OCI-LY1 (cell line): Measurements from ENCODE around the gene ZFP14.
"Not testable (repeated sequence)": the region's sequence is repeated elsewhere in the genome, so short reads cannot be mapped to it uniquely, and the experiment has no call there.

Experiments
- EZH2 ChIP-seq: fragments of 200-600 bp; sonication (generic), shearing (Covaris generic); IDR thresholded peaks from 2 replicates; pipeline ENCODE4 v1.8.0; 2017; ENCODE audit warnings: borderline replicate concordance, mixed run types, mild to moderate bottlenecking, antibody characterized with exemption, low read length, moderate library complexity, mixed read lengths
- TF ChIP-seq, protein P1 (sequence below): fragments of 200-600 bp; sonication (generic), shearing (Covaris generic); IDR thresholded peaks from 2 replicates; pipeline ENCODE4 v1.5.1; 2017; ENCODE audit warnings: mild to moderate bottlenecking, antibody characterized with exemption, low read length, moderate library complexity, mixed read lengths

DNA sequence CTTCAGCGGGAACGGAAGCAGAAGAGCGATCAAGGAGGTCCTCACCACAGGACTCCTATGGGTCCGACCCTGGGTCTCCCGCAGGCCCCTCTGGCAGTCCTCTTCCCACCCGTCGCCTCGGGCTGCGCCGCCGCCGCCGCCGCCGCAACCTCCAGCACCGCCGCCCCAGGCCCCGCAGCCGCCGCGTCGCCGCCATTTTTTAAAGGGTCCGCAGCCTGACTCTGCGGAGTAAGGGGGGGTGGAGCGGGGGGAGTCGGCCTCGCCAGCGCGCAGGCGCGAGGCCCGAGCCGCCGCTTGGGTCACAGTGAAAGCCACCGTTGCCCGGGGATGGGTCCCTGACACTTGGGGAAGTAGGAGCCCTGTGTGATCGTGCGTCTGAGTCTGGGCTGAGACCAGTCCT is 69.7 kb downstream of the ZFP14 start:
- TF ChIP-seq, protein P1, sequence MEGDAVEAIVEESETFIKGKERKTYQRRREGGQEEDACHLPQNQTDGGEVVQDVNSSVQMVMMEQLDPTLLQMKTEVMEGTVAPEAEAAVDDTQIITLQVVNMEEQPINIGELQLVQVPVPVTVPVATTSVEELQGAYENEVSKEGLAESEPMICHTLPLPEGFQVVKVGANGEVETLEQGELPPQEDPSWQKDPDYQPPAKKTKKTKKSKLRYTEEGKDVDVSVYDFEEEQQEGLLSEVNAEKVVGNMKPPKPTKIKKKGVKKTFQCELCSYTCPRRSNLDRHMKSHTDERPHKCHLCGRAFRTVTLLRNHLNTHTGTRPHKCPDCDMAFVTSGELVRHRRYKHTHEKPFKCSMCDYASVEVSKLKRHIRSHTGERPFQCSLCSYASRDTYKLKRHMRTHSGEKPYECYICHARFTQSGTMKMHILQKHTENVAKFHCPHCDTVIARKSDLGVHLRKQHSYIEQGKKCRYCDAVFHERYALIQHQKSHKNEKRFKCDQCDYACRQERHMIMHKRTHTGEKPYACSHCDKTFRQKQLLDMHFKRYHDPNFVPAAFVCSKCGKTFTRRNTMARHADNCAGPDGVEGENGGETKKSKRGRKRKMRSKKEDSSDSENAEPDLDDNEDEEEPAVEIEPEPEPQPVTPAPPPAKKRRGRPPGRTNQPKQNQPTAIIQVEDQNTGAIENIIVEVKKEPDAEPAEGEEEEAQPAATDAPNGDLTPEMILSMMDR: not testable (repeated sequence)
- TF ChIP-seq EZH2: not testable (repeated sequence)
